MM.1S (cell line): ENCODE results near the gene FGD4.

Experiments used
- CTCF ChIP-seq: fragments of 300-600 bp; sonication (generic); IDR thresholded peaks from 2 replicates; pipeline ENCODE4 v1.5.1; 2016; ENCODE audit warnings: antibody characterized with exemption, low read length, mixed read lengths
- EZH2phosphoT487 ChIP-seq: fragments of 300-600 bp; sonication (generic); IDR thresholded peaks from 2 replicates; pipeline ENCODE4 v1.6.1; 2018; ENCODE audit warnings: antibody characterized with exemption, low read length

- TF ChIP-seq CTCF = no peak
- no peak for TF ChIP-seq EZH2phosphoT487
Measured at GRCh38 chr12:32446316-32447119, 47.2 kb downstream of the FGD4 start.
